Suppressor macrophage (primary cell): ENCODE measurements around the gene CALR.

Source experiments
- DNase-seq, 4 experiments: peaks; one replicate each; pipeline ENCODE4 v3.0.0-alpha.2; 2020 to 2022

The CALR gene

GRCh38 chr19:12979974-12980373 lies 41.6 kb downstream of the CALR start:
- no peak for DNase-seq

- no peak for DNase-seq
These were observed 44.2 kb downstream of the CALR start for GRCh38 chr19:12982648-12983047.

GRCh38 chr19:12983091-12983490 lies 44.7 kb downstream of the CALR start:
- DNase-seq: no peak

GRCh38 chr19:12983542-12984142 lies 45.2 kb downstream of the CALR start:
- peak; percentile 73 to 92 (median 86) for DNase-seq

GRCh38 chr19:12984143-12984627 lies 45.8 kb downstream of the CALR start:
- no peak for DNase-seq

GRCh38 chr19:12984683-12985048 lies 46.3 kb downstream of the CALR start:
- no peak for DNase-seq

GRCh38 chr19:12985049-12985776 lies 46.8 kb downstream of the CALR start:
- DNase-seq: peak; percentile 8 to 49 (median 16)

GRCh38 chr19:12986726-12987125 lies 48.3 kb downstream of the CALR start:
- no peak for DNase-seq

GRCh38 chr19:12987190-12987589 lies 48.8 kb downstream of the CALR start:
- no peak for DNase-seq

GRCh38 chr19:12987781-12988180 lies 49.4 kb downstream of the CALR start:
- DNase-seq: no peak

- no peak for DNase-seq
These were observed 52.0 kb downstream of the CALR start for GRCh38 chr19:12990431-12990830.

- no peak for DNase-seq
These were observed 52.4 kb downstream of the CALR start for GRCh38 chr19:12990853-12991252.

GRCh38 chr19:12991296-12991695 lies 52.9 kb downstream of the CALR start:
- no peak for DNase-seq

- DNase-seq: no peak
These were observed 54.3 kb downstream of the CALR start for GRCh38 chr19:12992729-12993128.

GRCh38 chr19:12993562-12993961 lies 55.2 kb downstream of the CALR start:
- DNase-seq: no peak
